Neural progenitor cell (in vitro differentiated cells): ENCODE measurements around the gene SPP1.

Experiments used
- CTCF ChIP-seq: fragments of 200-600 bp; sonication (generic); IDR thresholded peaks from 2 replicates; pipeline ENCODE4 v1.5.1; 2017; ENCODE audit warnings: antibody characterized with exemption, mild to moderate bottlenecking
- EZH2 ChIP-seq: fragments of 200-600 bp; sonication (generic); IDR thresholded peaks from 2 replicates; pipeline ENCODE4 v1.6.1; 2017; ENCODE audit warnings: antibody characterized with exemption, mild to moderate bottlenecking, moderate library complexity

- TF ChIP-seq CTCF (no peak), EZH2 (no peak)
Observed at GRCh38 chr4:88005076-88005475, 29.6 kb downstream of the SPP1 start.
